LNCaP clone FGC (cell line): ENCODE measurements around the gene SLC6A13.

Experiments
- DNase-seq: peaks from one replicate; pipeline ENCODE4 v3.0.0-alpha.2; 2011; ENCODE audit warnings: low read depth
- H3K4me3 ChIP-seq: 2 replicates; pipeline ENCODE4 v1.5.1; 2011; ENCODE audit warnings: mild to moderate bottlenecking, low read depth, low read length, control low read depth
- TF ChIP-seq, protein P1 (sequence below): IDR thresholded peaks from 2 replicates; pipeline ENCODE4 v1.5.1; 2012; ENCODE audit warnings: mild to moderate bottlenecking; ENCODE audit not compliant: control insufficient read depth, insufficient read depth; ENCODE audit errors: extremely low read depth

Gene SLC6A13

DNA sequence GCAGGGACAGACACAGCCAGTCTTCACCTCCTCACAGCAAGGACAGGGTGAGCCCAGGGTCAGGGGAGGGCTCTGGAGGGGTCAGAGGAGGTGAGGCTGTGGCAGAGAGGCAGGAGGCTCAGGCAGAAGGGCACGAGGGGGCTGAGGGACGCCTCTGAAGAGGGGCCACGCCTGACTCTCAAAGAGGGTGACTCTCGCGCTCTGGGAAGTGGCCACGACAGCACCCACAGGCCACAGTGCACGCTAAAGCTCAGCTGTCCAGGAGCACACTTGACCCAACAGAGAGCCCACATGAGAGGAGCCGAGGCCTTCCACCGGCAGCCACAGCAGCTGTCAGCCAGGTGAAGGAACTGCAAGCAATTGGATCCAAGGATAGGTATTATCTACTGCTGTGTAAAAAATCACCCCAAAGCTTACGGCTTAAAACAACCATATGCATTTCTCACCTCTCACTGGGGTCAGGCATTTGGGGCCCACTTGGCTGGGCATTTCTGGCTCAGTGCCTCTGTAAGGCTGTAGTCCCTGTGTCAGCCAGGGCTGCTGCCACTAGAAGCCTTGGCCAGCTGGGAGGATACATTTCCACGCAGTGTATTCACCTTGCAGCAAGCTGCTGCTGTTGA, 76.5 kb downstream of the SLC6A13 start:
- DNase-seq = no peak
- TF ChIP-seq, protein P1, sequence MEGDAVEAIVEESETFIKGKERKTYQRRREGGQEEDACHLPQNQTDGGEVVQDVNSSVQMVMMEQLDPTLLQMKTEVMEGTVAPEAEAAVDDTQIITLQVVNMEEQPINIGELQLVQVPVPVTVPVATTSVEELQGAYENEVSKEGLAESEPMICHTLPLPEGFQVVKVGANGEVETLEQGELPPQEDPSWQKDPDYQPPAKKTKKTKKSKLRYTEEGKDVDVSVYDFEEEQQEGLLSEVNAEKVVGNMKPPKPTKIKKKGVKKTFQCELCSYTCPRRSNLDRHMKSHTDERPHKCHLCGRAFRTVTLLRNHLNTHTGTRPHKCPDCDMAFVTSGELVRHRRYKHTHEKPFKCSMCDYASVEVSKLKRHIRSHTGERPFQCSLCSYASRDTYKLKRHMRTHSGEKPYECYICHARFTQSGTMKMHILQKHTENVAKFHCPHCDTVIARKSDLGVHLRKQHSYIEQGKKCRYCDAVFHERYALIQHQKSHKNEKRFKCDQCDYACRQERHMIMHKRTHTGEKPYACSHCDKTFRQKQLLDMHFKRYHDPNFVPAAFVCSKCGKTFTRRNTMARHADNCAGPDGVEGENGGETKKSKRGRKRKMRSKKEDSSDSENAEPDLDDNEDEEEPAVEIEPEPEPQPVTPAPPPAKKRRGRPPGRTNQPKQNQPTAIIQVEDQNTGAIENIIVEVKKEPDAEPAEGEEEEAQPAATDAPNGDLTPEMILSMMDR = no peak
- H3K4me3 ChIP-seq = no peak overlapping the region

DNA sequence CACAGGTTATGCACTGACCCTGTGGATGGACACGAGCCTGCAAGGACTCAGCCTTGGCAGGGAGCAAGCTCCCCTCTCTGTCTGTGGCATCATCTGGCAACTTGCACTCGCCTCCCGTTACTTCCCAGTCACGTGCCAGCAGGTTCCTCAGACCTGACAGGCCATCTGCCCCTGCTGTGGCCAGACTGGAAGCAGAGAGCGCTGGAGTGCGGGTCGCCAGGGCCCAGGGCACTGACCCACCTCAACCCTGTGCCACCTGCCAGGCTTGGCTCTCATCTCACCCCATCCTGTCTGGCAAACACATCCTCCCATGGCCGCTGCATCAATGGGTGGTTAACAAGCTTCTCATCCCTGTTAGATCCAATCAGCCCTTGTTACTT, 77.1 kb downstream of the SLC6A13 start:
- no peak overlapping the region for H3K4me3 ChIP-seq
- TF ChIP-seq, protein P1 = no peak
- no peak for DNase-seq

DNA sequence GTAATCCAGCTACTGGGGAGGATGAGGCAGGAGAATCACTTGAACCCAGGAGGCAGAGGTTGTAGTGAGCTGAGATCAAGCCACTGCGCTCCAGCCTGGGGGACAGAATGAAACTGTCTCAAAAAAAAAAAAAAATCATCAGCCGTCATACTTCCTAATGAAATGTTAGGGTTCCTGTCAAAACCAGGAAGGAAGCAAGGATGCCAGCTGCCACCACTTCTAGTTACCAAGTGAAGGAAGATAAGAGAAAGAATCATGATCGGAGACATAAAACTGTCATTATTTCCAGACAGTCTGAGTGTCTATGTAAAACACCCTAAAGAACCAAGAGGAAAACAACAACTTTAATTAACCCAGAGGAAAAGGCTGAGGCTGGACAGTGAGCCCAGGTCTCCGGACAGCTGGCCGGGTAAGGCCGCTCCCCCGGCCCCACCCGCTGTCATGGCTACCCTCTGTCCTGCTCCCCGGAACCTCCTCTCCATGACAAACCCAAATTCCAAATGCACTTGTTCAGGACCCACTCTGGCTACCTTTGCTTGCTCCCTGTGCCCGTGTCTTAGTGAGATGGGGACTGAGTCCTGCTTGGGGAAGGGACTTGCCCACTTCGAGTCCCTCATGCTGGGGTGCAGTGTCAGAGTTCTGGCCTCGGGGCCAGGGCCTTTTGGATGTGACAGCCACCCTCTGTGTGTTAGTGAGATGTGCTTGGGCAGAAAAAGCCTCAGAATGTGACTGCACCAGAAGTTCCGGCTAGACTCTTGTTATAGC, 77.6 kb downstream of the SLC6A13 start:
- TF ChIP-seq, protein P1 = no peak
- no peak overlapping the region for H3K4me3 ChIP-seq
- no peak for DNase-seq

DNA sequence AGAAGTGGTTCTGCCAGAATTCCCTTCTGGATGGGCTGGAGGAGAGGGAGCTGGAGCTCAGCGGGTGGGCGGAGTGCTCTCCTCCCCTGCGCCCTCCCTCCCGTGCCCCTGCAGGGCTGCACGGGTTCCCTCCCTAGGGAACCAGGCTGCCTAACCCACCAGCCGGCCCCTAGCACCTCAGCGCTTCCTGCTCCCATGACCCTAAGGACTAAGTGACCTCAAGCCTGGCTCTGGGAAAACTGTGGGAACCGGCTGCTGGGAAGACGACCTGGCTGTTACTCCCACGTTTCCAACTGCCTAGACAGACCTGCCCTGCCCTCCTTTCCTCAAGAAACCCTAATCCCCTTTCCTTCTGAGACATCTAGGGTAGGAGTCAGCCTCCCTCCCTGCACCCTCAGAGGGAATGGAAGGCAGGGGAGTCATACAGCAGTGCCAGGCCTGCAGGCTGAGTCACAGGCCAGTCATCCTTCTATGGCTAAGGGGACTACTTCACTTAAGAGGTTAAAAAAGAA, 80.2 kb downstream of the SLC6A13 start:
- TF ChIP-seq, protein P1 = no peak
- DNase-seq = no peak
- no peak overlapping the region for H3K4me3 ChIP-seq

DNA sequence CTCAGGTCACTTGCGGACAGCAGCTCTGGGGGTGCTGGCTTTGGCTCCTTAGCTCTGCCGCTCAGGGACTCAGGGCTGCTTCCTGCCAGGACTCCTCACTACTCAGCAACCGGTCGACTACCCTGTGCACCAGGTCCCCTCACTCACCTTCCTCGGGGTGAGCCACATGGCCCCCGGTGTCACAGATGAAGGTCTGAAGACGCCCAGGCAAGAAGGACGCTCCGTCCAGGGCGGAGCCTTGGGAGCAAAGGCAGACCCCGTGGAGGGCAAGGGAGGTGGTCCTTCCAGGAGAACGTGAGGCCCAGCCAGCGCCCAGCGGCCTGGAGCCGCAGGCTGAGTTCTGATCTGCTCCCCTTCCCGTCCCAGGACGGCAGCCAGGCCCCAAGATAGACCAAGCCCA, 80.7 kb downstream of the SLC6A13 start:
- TF ChIP-seq, protein P1 = no peak

DNA sequence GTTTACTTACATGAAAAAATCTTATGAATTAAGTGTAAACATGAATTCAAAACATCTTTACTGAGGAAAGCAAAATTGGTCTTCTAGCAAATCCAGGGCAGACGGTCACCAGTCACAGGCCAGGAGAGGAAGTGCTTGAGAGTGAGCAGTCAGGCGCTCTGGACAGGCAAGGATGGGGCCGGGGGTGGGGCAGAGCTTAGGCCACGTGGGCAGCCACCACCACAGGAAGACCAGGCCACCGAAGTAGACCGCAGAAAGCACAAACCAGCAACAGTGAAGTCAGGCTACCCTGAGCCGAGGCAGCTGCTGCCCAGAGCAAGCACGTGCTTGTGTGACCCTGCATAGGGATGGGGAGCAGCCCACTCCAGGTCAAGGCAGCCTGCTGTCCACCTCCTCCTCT, 82.2 kb downstream of the SLC6A13 start:
- DNase-seq = no peak
- no peak overlapping the region for H3K4me3 ChIP-seq
- TF ChIP-seq, protein P1 = no peak

More for the DNA sequence above, 80.7 kb downstream of the SLC6A13 start:
- DNase-seq = no peak
- no peak overlapping the region for H3K4me3 ChIP-seq
